GM12878 (cell line): Measurements from ENCODE around the gene PPP2R2B. TPM values are rescaled to one million over a fixed set of nuclear protein-coding genes. Genes with fewer than 3 reads are reported as not detected.

Experiments used
- ATAC-seq: fragments of 200-7000 bp; cut with Tn5 transposase; 3 replicates; pipeline ENCODE4 v1.9.1; 2020; ENCODE audit warnings: mild to moderate bottlenecking, moderate library complexity
- BruUV-seq: library from RNA; stranded (reverse); fragments of 400-500 nt; replicated peaks from 2 replicates; lab custom pipeline; 2021; lab: Mats Ljungman, UMichigan
- CTCF ChIA-PET: fragments of 300-600 bp; sonication (Branson Sonifier 250); formaldehyde crosslinking; extraction: SDS; loops from one replicate; lab custom pipeline; 2021; ENCODE audit warnings: inconsistent platforms; lab: Yijun Ruan, JAX
- POLR2A ChIA-PET: fragments of 350-600 bp; formaldehyde crosslinking; extraction: SDS; loops from one replicate; lab custom pipeline; 2021; ENCODE audit warnings: inconsistent platforms; lab: Charles Lee
- RAD21 ChIA-PET: fragments of 300-600 bp; sonication (Branson Sonifier 250); formaldehyde crosslinking; loops from one replicate; lab custom pipeline; 2023; ENCODE audit warnings: antibody characterized with exemption; ENCODE audit not compliant: unreplicated experiment; lab: Charles Lee
- SMC1A ChIA-PET: fragments of 300-600 bp; sonication (Branson Sonifier 250); formaldehyde crosslinking; loops from one replicate; lab custom pipeline; 2023; ENCODE audit not compliant: unreplicated experiment, uncharacterized antibody; lab: Charles Lee
- DNase-seq: peaks from one replicate; pipeline ENCODE4 v3.0.0-alpha.2; 2011; ENCODE audit warnings: low read depth, low spot score
- FAIRE-seq: peaks from 3 replicates; lab custom pipeline; 2011; peaks lifted over from hg19 to GRCh38; lab: Jason Lieb, UNC
- H2AFZ ChIP-seq: 2 replicates; pipeline ENCODE4 v1.6.0; 2011; ENCODE audit warnings: low read depth, low read length, control low read depth; ENCODE audit not compliant: control insufficient read depth
- H3K27ac ChIP-seq: 2 replicates; pipeline ENCODE4 v1.5.1; 2011; ENCODE audit warnings: control low read depth; ENCODE audit not compliant: control insufficient read depth, insufficient read depth
- H3K27me3 ChIP-seq, 2 experiments: replicated peaks in 1 of 2; 2 replicates each; pipeline versions ENCODE4 v1.6.0 to v1.6.1; 2011; ENCODE audit warnings: low read length in 1 of 2; ENCODE audit not compliant: control insufficient read depth in 2 of 2, insufficient read depth in 2 of 2
- H3K36me3 ChIP-seq, 2 experiments: 2 replicates each; pipeline ENCODE4 v1.5.1; 2011; ENCODE audit warnings: low read length in 1 of 2; ENCODE audit not compliant: control insufficient read depth in 2 of 2, insufficient read depth in 2 of 2
- H3K4me1 ChIP-seq: 2 replicates; pipeline ENCODE4 v1.6.1; 2011; ENCODE audit warnings: mild to moderate bottlenecking, low read length, moderate library complexity, mixed read lengths; ENCODE audit not compliant: control insufficient read depth, insufficient read depth
- H3K4me2 ChIP-seq: 2 replicates; pipeline ENCODE4 v1.6.0; 2011; ENCODE audit warnings: control low read depth; ENCODE audit not compliant: control insufficient read depth, insufficient read depth
- H3K4me3 ChIP-seq: fragments of 200-600 bp; sonication (generic); 2 replicates; pipeline ENCODE4 v1.5.1; 2016
- H3K79me2 ChIP-seq: 2 replicates; pipeline ENCODE4 v1.6.0; 2011; ENCODE audit warnings: low read length; ENCODE audit not compliant: control insufficient read depth, insufficient read depth
- H3K9ac ChIP-seq: 2 replicates; pipeline ENCODE4 v1.8.0; 2011; ENCODE audit warnings: low read length, control low read depth, mixed read lengths; ENCODE audit not compliant: control insufficient read depth, insufficient read depth
- H3K9me3 ChIP-seq: replicated peaks from 3 replicates; pipeline ENCODE4 v1.5.1; 2011; ENCODE audit warnings: mild to moderate bottlenecking, low read length; ENCODE audit not compliant: control insufficient read depth, insufficient read depth
- H4K20me1 ChIP-seq: 2 replicates; pipeline ENCODE4 v1.6.0; 2011; ENCODE audit not compliant: control insufficient read depth, insufficient read depth
- IRF5 ChIP-seq: fragments of 450-650 bp; IDR thresholded peaks from 2 replicates; pipeline ENCODE4 v1.6.1; 2017; ENCODE audit warnings: borderline replicate concordance
- MYB ChIP-seq: fragments of 150-350 bp; IDR thresholded peaks from 2 replicates; pipeline ENCODE4 v1.6.1; 2014; ENCODE audit warnings: mild to moderate bottlenecking, low read depth, low read length, borderline replicate concordance
- NBN ChIP-seq: fragments of 450-650 bp; IDR thresholded peaks from 2 replicates; pipeline ENCODE4 v1.6.1; 2016
- POLR2AphosphoS5 ChIP-seq: IDR thresholded peaks from 2 replicates; pipeline ENCODE4 v1.6.1; 2011; ENCODE audit warnings: mild to moderate bottlenecking, low read length, inconsistent platforms
- PRDM15 ChIP-seq: fragments of 450-650 bp; formaldehyde crosslinking; IDR thresholded peaks from 2 replicates; pipeline ENCODE4 v1.4.0; 2020; ENCODE audit warnings: mild to moderate bottlenecking, moderate library complexity
- SMAD5 ChIP-seq: IDR thresholded peaks from 2 replicates; pipeline ENCODE4 v1.6.1; 2016; ENCODE audit warnings: antibody characterized with exemption, low read depth
- WGBS: methylation state at CpG from one replicate; pipeline ENCODE4 v1.1.6; 2016; ENCODE audit warnings: low lambda C conversion rate; ENCODE audit not compliant: insufficient replicate concordance, insufficient coverage; ENCODE audit errors: missing lambda C conversion rate; 5-methylcytosine and 5-hydroxymethylcytosine counted together
- in situ Hi-C: fragments of 300-500 bp; cut with MboI; formaldehyde crosslinking; loops from 9 replicates; pipeline ENCODE4 v1.14.3; 2018; ENCODE audit warnings: mixed read lengths
- intact Hi-C: fragments of 100-400 bp; cut with micrococcal nuclease; formaldehyde crosslinking; loops from one replicate; pipeline ENCODE4 v1.14.2; 2022; ENCODE audit not compliant: unreplicated experiment
- polyA plus RNA-seq, 11 experiments: library from polyadenylated mRNA; depleted of rRNA in 4 of 11; unstranded in 6 of 11; stranded (reverse) in 5 of 11; fragments of >200 nt; fragmentation: Nextera tagmentation in 4 of 11; fragmentation: Illumina TruSeq in 1 of 11; extraction: Ambion mirVana in 4 of 11; extraction: Trizol in 1 of 11; gene quantifications; 1 replicate in 1 of 11; 2 replicates in 10 of 11; pipeline versions ENCODE4 v1.2.1 to v1.2.3, GENCODE V29; 2011 to 2016; ENCODE audit warnings: inconsistent platforms in 2 of 11, missing spikeins in 2 of 11, low read depth in 1 of 11
- total RNA-seq, 4 experiments: library from RNA; depleted of rRNA in 3 of 4; stranded (reverse); fragments of >200 nt in 3 of 4; fragmentation: Illumina TruSeq in 1 of 4; extraction: Trizol in 1 of 4; gene quantifications; 2 replicates each; pipeline versions ENCODE4 v1.2.1 to v1.2.3, GENCODE V29; 2013 to 2021

Gene PPP2R2B
- total and polyA plus RNA-seq, 10 of the 15 experiments (the other 5 are each of a cell fraction or from before 2014, with no cell fraction given): not detected

GRCh38 chr5:146890731-146891440, 12.3 kb upstream of the PPP2R2B start:
- BruUV-seq: no TSS peak
- H3K27ac ChIP-seq: no peak overlapping the region
- H3K9ac ChIP-seq: no peak overlapping the region
- ATAC-seq: no peak
- no peaks in the 10 kb centered on the region for H3K9me3 ChIP-seq
- 0% methylated on average over 1 of the region's 1 CpG for WGBS
- CTCF ChIA-PET: interaction anchor here (0.6 kb wide), 1 partner anchor 642 kb away, joined by 3 read pairs; no protein-coding TSS in a partner anchor
- POLR2A ChIA-PET: no interaction called here
- no peaks in the 10 kb centered on the region for H4K20me1 ChIP-seq
- H3K79me2 ChIP-seq: no peaks in the 10 kb centered on the region
- no peak overlapping the region for H3K4me2 ChIP-seq
- H3K4me1 ChIP-seq: no peaks in the 10 kb centered on the region
- intact Hi-C loops (no loop called here), in situ Hi-C loops (no loop called here)
- RAD21 ChIA-PET: no interaction called here
- SMC1A ChIA-PET: no interaction called here
- TF ChIP-seq POLR2AphosphoS5 (no peak), MYB (no peak), PRDM15 (CRISPR knock-in tag) (no peak), IRF5 (no peak), NBN (no peak), SMAD5 (no peak)
- no peaks in the 10 kb centered on the region for H3K36me3 ChIP-seq
- no peak overlapping the region for H3K4me3 ChIP-seq
- FAIRE-seq: no peak
- no peaks in the 10 kb centered on the region for H3K27me3 ChIP-seq
- no peak for DNase-seq
- H2AFZ ChIP-seq: no peak overlapping the region
